Epithelial cell of esophagus (primary cell): Measurements from ENCODE around the gene HS6ST3.
A peak's percentile ranks its signal among the peaks of the same experiment; 100 is the strongest.

Experiments
- DNase-seq: peaks from one replicate; pipeline ENCODE4 v3.0.0; 2010; ENCODE audit warnings: low read depth
- H3K4me3 ChIP-seq: 2 replicates; pipeline ENCODE4 v1.5.1; 2011; ENCODE audit warnings: mild to moderate bottlenecking, low read length, control low read depth
- CTCF ChIP-seq: IDR thresholded peaks from 2 replicates; pipeline ENCODE4 v1.5.1; 2011; ENCODE audit warnings: low read depth, mild to moderate bottlenecking, low read length, control low read depth, inconsistent platforms; ENCODE audit not compliant: insufficient read depth; ENCODE audit errors: missing control alignments

HS6ST3 gene

GRCh38 chr13:96082640-96083039, 7.3 kb upstream of the HS6ST3 start:
- DNase-seq: peak; percentile 72
- no peak for TF ChIP-seq CTCF
- H3K4me3 ChIP-seq: no peak overlapping the region

- no peak for DNase-seq
- no peak for TF ChIP-seq CTCF
- H3K4me3 ChIP-seq: no peak overlapping the region
These were observed 3.2 kb upstream of the HS6ST3 start for GRCh38 chr13:96086736-96087135.

- no peak overlapping the region for H3K4me3 ChIP-seq
- DNase-seq: no peak
- no peak for TF ChIP-seq CTCF
These were observed 768 bp upstream of the HS6ST3 start for GRCh38 chr13:96089139-96089538.

- no peak for TF ChIP-seq CTCF
- DNase-seq: peak; percentile 8
- no peak overlapping the region for H3K4me3 ChIP-seq
These were observed 564 bp downstream of the HS6ST3 start for GRCh38 chr13:96090240-96091101.

GRCh38 chr13:96091164-96092117, 1.5 kb downstream of the HS6ST3 start:
- TF ChIP-seq CTCF: no peak
- DNase-seq: no peak
- no peak overlapping the region for H3K4me3 ChIP-seq

- no peak for TF ChIP-seq CTCF
- DNase-seq: peak; percentile 31
- no peak overlapping the region for H3K4me3 ChIP-seq
These were observed 3.5 kb downstream of the HS6ST3 start for GRCh38 chr13:96093296-96094006.
